Raji (cell line): ENCODE results near the gene UBASH3A.

Experiments used
- POLR2A ChIP-seq: IDR thresholded peaks from 2 replicates; pipeline ENCODE4 v1.6.1; 2011; ENCODE audit warnings: low read depth, low read length, control low read depth; ENCODE audit not compliant: insufficient read depth

UBASH3A gene

DNA sequence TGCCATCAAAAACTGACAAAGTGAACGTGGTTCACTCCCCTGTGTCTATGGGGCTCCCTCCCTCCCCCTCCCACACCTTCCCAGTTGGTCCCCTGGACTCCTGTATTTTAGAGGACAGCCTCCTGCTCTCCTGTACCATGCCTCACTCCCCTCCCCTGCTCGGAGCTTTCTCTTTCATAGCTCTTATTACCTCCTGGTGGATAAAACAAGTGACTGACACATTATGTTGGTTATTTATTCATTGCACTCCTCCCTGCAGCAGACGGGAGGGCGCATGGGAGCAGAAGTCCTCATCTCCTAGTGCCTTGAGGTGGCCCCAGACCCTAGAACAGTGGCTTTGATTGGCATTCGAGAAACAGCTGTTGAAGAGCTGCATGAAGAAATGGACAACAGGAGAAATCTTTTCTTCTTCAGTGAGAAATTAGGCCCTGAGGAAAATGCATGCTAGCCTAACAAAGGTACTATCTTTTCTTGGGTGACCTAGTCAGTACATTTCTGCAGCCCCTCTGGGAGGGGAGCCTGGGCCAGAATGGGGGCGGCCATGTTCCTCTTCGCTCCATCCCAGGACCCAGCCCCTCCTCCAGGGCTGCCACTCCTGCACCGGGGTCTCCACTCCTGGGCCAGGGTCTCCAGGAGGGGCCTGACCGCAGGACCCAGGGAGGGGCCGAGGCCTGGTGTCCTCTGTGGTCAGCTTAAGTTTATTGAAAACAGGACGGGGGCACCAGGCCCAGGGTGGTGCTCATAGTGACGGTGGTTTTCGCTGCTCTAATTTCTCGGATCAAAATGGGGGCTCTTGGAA lies 36.1 kb upstream of the UBASH3A start:
- no peak for TF ChIP-seq POLR2A

DNA sequence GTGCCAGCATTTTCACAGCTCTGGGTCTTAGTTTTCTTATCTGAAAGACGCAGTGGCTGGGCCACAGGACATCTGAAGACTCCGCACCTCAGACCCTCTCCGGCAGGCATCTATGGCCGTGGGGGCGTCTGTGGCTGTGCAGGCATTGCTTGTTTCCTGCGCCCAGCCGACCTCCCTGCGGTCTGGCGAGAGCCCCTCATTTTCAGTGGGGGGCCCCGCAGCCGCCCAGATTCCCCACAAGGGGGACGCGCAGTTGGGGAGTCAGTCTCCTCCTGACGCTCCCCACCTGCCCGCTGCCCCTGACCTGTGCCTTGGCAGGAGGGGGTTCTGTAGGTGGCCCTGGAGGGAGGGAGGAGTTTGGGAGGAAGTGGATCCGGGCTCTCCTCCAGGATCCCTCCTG lies 33.9 kb upstream of the UBASH3A start:
- TF ChIP-seq POLR2A: no peak

GRCh38 chr21:42370894-42371654 lies 32.6 kb upstream of the UBASH3A start:
- no peak for TF ChIP-seq POLR2A

- no peak for TF ChIP-seq POLR2A
Observed at GRCh38 chr21:42373196-42373907, 30.4 kb upstream of the UBASH3A start.

GRCh38 chr21:42373908-42374455 lies 29.7 kb upstream of the UBASH3A start:
- no peak for TF ChIP-seq POLR2A

DNA sequence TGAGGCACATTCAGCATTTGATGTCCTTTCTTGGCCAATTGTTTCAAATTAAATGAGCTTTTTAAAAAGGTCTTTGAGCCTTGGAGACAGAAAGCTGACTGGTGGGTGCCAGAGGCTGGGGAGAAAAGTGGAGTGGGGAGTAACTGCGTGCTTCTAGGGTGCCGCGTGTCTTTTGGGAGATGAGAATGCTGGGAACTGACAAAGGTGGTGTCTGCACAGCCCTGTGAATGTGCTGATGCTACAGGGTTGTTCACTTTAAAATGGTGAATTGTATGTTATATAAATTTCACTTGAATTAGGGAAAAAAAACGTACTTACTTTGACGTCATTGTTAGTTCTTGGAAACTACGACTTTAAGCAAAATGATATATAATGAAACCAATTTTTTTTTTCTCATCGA lies 29.2 kb upstream of the UBASH3A start:
- no peak for TF ChIP-seq POLR2A

- no peak for TF ChIP-seq POLR2A
Observed at GRCh38 chr21:42374864-42375499, 28.7 kb upstream of the UBASH3A start.

DNA sequence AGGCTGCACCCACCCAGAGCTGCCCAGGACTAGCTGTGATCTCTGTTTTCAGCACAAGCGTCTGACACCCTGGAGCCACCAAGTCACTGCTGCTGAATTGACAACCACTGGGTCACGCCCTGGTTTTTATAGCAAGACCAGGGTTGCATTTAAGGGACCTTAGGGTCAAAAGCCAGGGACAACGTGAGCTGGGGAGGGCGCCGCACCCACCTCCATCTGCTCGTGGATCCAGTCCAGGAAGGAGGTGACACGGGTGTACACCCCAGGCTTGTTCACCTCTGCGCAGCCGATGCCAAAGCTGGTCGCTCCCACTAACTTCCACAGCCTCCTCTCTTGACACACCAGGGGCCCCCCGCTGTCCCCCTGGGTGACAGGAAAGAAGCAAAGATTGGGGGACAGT lies 28.2 kb upstream of the UBASH3A start:
- no peak for TF ChIP-seq POLR2A

DNA sequence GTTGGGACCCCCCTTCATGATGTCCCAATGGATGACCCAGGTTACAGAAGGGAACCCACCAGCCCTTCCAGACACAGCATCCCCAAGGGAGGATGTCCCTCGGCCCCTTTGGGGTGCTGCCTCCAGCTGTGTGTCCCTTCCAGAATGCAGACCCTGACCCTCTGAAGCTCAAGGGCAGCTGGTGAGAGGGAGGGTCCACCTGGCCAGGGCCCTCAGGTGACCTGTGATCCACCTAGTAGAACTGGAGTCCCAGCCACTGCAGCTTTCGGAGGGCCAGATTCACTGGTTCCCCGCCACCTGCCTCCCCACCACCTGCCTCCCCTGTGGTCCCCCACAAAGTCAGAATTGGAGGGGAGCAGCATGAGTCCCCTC lies 27.8 kb upstream of the UBASH3A start:
- no peak for TF ChIP-seq POLR2A

DNA sequence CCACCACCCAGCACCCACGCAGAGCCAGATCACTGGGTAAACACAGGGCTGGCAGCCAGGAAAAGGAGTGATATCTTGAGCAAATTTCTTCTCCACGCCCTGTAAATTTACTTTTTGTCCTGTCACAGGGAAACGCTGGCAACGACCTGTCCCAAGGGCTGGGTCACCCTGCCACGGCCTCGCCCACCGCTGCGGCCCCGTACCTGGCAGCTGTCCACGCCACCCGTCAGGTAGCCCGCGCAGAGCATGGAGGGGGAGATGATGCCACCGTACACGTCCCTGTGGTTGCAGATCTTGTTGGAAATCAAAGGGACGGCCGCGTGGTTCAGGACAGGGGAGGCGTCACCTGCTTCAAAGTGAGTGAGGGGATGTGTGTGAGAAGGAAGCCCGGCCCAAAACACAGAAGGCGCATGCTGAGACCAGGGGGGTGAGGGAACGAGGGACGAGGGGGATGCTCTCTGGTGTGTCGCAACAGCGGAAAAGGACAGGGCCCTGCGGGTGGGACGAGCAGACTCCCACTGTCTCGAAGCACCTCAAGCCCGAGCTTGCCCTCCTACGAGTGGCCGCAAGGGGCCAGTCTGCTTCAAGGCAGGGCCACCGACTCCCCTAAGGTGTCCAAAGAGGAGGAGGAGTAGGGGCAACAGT lies 27.2 kb upstream of the UBASH3A start:
- TF ChIP-seq POLR2A: no peak

DNA sequence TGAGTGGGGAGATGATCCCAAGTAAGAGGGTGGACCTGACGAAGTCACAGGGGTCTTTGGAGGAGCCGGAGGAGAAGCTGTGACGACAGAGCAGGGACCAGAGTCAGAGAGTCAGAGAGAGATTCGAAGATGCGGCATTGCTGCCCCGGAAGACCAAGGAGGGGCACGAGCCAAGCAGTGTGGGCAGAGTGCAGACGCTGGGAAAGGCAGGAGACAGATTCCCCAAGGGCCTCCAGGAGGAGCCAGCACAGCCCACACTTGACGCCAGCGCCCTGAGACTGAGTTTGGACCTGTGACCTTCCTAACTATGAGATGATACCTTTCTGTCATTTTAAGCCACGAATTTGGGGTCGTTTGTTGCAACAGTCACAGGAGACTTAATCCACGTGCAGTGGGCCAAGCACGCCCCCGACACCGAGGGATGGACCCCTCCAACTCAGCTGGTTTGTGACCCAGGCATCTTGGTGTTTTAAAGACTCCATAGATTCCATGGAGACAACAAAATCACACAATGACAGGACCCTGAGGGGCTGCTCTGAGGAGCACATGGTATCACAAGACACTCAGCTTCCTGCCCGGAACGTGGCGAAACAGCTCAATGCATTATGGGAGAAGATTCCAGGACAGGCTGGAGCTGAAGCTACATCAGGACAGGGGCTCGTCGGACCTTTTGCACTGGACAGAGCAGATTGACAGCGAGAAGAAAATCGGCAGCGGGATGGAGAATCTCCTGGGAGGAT lies 26.3 kb upstream of the UBASH3A start:
- no peak for TF ChIP-seq POLR2A

DNA sequence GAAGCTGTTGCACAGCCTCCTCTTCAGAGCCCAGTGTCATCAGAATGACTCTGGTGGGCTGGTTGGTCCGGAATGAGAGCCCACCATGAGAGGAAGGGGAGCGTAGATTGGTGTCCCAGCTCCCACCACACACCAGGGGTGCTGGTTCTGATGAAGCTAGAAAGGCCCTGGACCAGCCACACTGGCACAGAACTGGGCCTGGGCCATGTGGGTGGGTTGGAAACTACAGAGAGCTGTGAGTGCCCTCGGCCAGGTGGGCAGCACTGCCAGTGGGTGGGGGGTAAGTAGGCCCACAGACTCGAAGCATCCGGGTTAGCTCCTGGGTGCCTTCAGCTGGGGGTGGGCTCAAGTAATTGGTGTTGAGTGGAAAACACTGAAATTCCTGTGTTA lies 25.8 kb upstream of the UBASH3A start:
- no peak for TF ChIP-seq POLR2A

- no peak for TF ChIP-seq POLR2A
Observed at GRCh38 chr21:42378418-42378817, 25.3 kb upstream of the UBASH3A start.
